DND-41 (cell line): Measurements from ENCODE around the gene HSPA4L.

Experiments used
- ATAC-seq: fragments of 200-7000 bp; cut with Tn5 transposase; 3 replicates; pipeline ENCODE4 v1.9.1; 2021; ENCODE audit warnings: low read depth; ENCODE audit not compliant: insufficient read depth
- DNase-seq: peaks from one replicate; pipeline ENCODE4 v3.0.0-alpha.2; 2020
- H2AFZ ChIP-seq: 2 replicates; pipeline ENCODE4 v1.6.0; 2012; ENCODE audit warnings: low read depth, low read length
- H3K27ac ChIP-seq: 2 replicates; pipeline ENCODE4 v1.5.1; 2012; ENCODE audit warnings: low read length, inconsistent platforms
- H3K27me3 ChIP-seq: fragments of 200-600 bp; sonication (generic); 2 replicates; pipeline ENCODE4 v1.6.0; 2012; ENCODE audit warnings: low read length, mild to moderate bottlenecking, inconsistent platforms; ENCODE audit not compliant: insufficient read depth, poor library complexity
- H3K36me3 ChIP-seq: 2 replicates; pipeline ENCODE4 v1.5.1; 2012; ENCODE audit warnings: low read length, inconsistent platforms; ENCODE audit not compliant: insufficient read depth
- H3K4me1 ChIP-seq: 2 replicates; pipeline ENCODE4 v1.5.1; 2012; ENCODE audit warnings: mild to moderate bottlenecking, low read length; ENCODE audit not compliant: insufficient read depth
- H3K4me2 ChIP-seq: 2 replicates; pipeline ENCODE4 v1.6.0; 2012; ENCODE audit warnings: mild to moderate bottlenecking, moderate library complexity, low read length, inconsistent platforms; ENCODE audit not compliant: insufficient read depth
- H3K4me3 ChIP-seq, 2 experiments: fragments of 200-600 bp in 1 of 2; shearing (Covaris generic) in 1 of 2; 2 replicates each; pipeline ENCODE4 v1.5.1; 2012 to 2016; ENCODE audit warnings: inconsistent platforms in 2 of 2, low read length in 2 of 2, mild to moderate bottlenecking in 2 of 2, low read depth in 1 of 2, moderate library complexity in 1 of 2
- H3K79me2 ChIP-seq: 2 replicates; pipeline ENCODE4 v1.6.0; 2012; ENCODE audit warnings: low read length, inconsistent platforms; ENCODE audit not compliant: insufficient read depth
- H3K9ac ChIP-seq: 2 replicates; pipeline ENCODE4 v1.6.0; 2012; ENCODE audit warnings: low read depth, mild to moderate bottlenecking, inconsistent platforms, low read length, moderate library complexity
- H3K9me3 ChIP-seq: 2 replicates; pipeline ENCODE4 v1.5.1; 2012; ENCODE audit warnings: low read length, moderate library complexity, mild to moderate bottlenecking, inconsistent platforms; ENCODE audit not compliant: insufficient read depth, severe bottlenecking
- H4K20me1 ChIP-seq: 2 replicates; pipeline ENCODE4 v1.6.0; 2012; ENCODE audit warnings: low read length; ENCODE audit not compliant: insufficient read depth
- EZH2 ChIP-seq: IDR thresholded peaks from 3 replicates; pipeline ENCODE4 v1.6.1; 2012; ENCODE audit warnings: borderline replicate concordance, low read depth, mild to moderate bottlenecking, moderate library complexity, low read length, inconsistent platforms; ENCODE audit not compliant: severe bottlenecking
- TF ChIP-seq, protein P1 (sequence below): IDR thresholded peaks from 2 replicates; pipeline ENCODE4 v1.5.1; 2012; ENCODE audit warnings: borderline replicate concordance, low read length, moderate library complexity, mild to moderate bottlenecking; ENCODE audit not compliant: poor library complexity, severe bottlenecking; ENCODE audit errors: extremely low read depth

HSPA4L gene

DNA sequence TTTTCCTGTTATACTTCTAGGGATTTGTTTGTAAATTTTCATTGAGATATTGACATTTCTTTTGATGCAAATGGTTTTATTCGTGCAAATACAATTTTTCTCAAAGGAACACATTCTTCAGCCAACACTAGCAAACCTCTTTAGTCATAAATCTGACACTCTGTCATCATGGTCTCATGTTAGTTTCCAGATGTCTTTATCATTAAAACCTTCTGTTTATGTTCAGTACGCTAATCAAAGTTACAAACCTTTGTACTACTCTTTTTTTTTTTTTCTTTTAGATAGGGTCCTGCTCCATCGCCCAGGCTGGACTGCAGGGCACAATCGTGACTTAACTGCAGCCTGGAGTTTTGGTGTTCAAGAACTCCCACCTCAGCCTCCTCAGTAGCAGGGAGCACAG, 44.8 kb upstream of the HSPA4L start:
- Histone ChIP-seq H3K79me2 (no peaks in the 10 kb centered on the region), H3K4me2 (no peak overlapping the region), H3K36me3 (no peaks in the 10 kb centered on the region), H3K4me3 (no peak overlapping the region), H3K4me1 (no peaks in the 10 kb centered on the region), H3K9ac (no peak overlapping the region), H2AFZ (no peak overlapping the region), H3K27me3 (no peaks in the 10 kb centered on the region), H3K27ac (no peak overlapping the region), H4K20me1 (no peaks in the 10 kb centered on the region), H3K9me3 (no peaks in the 10 kb centered on the region)
- ATAC-seq (no peak), DNase-seq (no peak)
- no peak for TF ChIP-seq EZH2
- TF ChIP-seq, protein P1, sequence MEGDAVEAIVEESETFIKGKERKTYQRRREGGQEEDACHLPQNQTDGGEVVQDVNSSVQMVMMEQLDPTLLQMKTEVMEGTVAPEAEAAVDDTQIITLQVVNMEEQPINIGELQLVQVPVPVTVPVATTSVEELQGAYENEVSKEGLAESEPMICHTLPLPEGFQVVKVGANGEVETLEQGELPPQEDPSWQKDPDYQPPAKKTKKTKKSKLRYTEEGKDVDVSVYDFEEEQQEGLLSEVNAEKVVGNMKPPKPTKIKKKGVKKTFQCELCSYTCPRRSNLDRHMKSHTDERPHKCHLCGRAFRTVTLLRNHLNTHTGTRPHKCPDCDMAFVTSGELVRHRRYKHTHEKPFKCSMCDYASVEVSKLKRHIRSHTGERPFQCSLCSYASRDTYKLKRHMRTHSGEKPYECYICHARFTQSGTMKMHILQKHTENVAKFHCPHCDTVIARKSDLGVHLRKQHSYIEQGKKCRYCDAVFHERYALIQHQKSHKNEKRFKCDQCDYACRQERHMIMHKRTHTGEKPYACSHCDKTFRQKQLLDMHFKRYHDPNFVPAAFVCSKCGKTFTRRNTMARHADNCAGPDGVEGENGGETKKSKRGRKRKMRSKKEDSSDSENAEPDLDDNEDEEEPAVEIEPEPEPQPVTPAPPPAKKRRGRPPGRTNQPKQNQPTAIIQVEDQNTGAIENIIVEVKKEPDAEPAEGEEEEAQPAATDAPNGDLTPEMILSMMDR = no peak

- no peak overlapping the region for H3K4me3 ChIP-seq
- H3K79me2 ChIP-seq = no peaks in the 10 kb centered on the region
- DNase-seq (no peak), ATAC-seq (no peak)
- H3K4me1 ChIP-seq = no peaks in the 10 kb centered on the region
- no peak overlapping the region for H2AFZ ChIP-seq
- H3K9me3 ChIP-seq = no peaks in the 10 kb centered on the region
- no peak overlapping the region for H3K9ac ChIP-seq
- no peaks in the 10 kb centered on the region for H4K20me1 ChIP-seq
- no peak for TF ChIP-seq EZH2
- TF ChIP-seq, protein P1 = no peak
- H3K4me2 ChIP-seq = no peak overlapping the region
- H3K36me3 ChIP-seq = no peaks in the 10 kb centered on the region
- no peak overlapping the region for H3K27ac ChIP-seq
- H3K27me3 ChIP-seq = no peaks in the 10 kb centered on the region
Observed at GRCh38 chr4:127741247-127741646, 40.9 kb upstream of the HSPA4L start.

GRCh38 chr4:127747883-127748282, 34.2 kb upstream of the HSPA4L start:
- H3K4me3 ChIP-seq = no peak overlapping the region
- no peak for DNase-seq
- no peak overlapping the region for H2AFZ ChIP-seq
- H3K9ac ChIP-seq = no peak overlapping the region
- no peaks in the 10 kb centered on the region for H3K36me3 ChIP-seq
- H3K79me2 ChIP-seq = no peaks in the 10 kb centered on the region
- H3K9me3 ChIP-seq = peaks cover 3% of the 10 kb centered on the region
- TF ChIP-seq EZH2 = no peak
- TF ChIP-seq, protein P1 = no peak
- no peak for ATAC-seq
- H4K20me1 ChIP-seq = no peaks in the 10 kb centered on the region
- H3K4me1 ChIP-seq = no peaks in the 10 kb centered on the region
- H3K27ac ChIP-seq = no peak overlapping the region
- H3K27me3 ChIP-seq = no peaks in the 10 kb centered on the region
- H3K4me2 ChIP-seq = no peak overlapping the region

GRCh38 chr4:127748957-127749356, 33.2 kb upstream of the HSPA4L start:
- Histone ChIP-seq H3K4me3 (no peak overlapping the region), H3K4me2 (no peak overlapping the region), H3K4me1 (no peaks in the 10 kb centered on the region), H3K27ac (no peak overlapping the region), H3K79me2 (no peaks in the 10 kb centered on the region), H2AFZ (no peak overlapping the region), H3K36me3 (no peaks in the 10 kb centered on the region), H3K9me3 (peaks cover 3% of the 10 kb centered on the region), H3K9ac (no peak overlapping the region), H4K20me1 (no peaks in the 10 kb centered on the region), H3K27me3 (no peaks in the 10 kb centered on the region)
- no peak for ATAC-seq
- DNase-seq = no peak
- TF ChIP-seq, protein P1 = no peak
- no peak for TF ChIP-seq EZH2
